Measurements from ENCODE around the gene TEX51. TPM values are rescaled to one million over a fixed set of nuclear protein-coding genes. Genes with fewer than 3 reads are reported as not detected.

TEX51 gene
- total and polyA plus RNA-seq, 4 donors: not detected

DNA sequence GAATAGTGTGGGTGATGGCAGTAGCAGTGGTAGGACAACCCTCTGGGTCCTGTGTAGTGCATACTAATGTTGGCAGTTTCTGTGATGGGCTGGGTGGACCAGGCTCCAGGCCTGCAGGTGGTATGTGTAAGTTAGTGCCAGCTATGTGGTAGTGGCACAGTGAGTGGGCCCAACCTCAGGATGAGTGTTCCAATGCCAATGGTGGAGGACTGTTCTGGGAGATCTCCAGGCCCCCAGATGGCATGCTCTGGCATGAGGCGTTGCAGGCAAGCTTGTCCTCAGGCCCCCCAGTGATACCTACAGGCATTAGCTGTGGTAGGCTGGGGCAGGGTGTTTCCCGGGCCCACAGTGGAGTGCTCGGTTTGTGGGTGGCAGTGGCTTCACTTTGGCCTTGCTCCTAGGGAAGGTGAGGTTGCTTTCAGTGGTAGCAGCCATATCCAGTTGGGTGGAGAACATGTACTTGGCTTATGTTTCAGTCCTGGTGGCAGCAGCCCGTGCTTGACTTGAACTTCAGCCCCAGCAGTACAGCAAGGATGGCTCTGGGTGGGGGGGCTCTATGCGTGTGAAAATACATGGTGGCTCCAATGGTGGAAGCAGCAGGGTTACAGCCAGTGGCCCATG, 32.4 kb downstream of the TEX51 start:
- Histone ChIP-seq H3K9me3 (ENCODE audit: control insufficient read depth, low read length) (peaks cover 6% of the 10 kb centered on the region), H3K27me3 (ENCODE audit: control insufficient read depth in 1 of 2, insufficient read depth in 2 of 2, low read length in 1 of 2) (no peaks in the 10 kb centered on the region), H3K4me3 (ENCODE audit: low read length in 2 of 2) (no peak overlapping the region), H3K27ac (ENCODE audit: low read depth in 1 of 2, low read length in 2 of 2) (no peak overlapping the region), H3K4me1 (ENCODE audit: control insufficient read depth in 1 of 2, insufficient read depth in 2 of 2, low read length in 2 of 2) (no peaks in the 10 kb centered on the region), H3K36me3 (ENCODE audit: control insufficient read depth in 1 of 2, insufficient read depth in 2 of 2, low read length in 1 of 2) (no peaks in the 10 kb centered on the region)
- WGBS, 2 donors: 88 to 97% methylated on average over 5 of the region's 5 CpGs
- intact Hi-C loops (cut with DNase I): no loop called here
- ATAC-seq (ENCODE audit: low FRiP score): no peak
- DNase-seq: no peak

DNA sequence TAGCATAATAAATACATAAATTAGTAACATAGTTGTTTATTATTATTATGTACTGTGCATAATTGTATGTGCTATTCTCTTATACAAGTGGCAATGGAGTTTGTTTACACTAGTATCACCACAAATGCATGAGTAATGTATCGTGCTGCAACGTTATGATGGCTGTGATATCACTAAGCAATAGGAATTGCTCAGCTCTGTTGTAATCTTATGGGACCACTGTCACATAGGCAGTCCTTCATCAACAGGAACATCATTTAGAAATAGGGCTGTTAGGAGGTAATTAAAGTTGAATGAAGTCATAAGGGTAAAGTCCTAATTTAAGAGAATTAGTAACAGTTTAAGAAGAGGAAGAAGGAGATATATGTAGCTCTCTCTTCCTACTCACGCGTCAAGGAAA, 33.8 kb downstream of the TEX51 start:
- WGBS, 2 donors: 77 to 82% methylated on average over 4 of the region's 4 CpGs
- ATAC-seq (ENCODE audit: low FRiP score) (no peak), DNase-seq (no peak)
- H3K4me3 ChIP-seq (ENCODE audit: low read length in 2 of 2): no peak overlapping the region
- H3K36me3 ChIP-seq (ENCODE audit: control insufficient read depth in 1 of 2, insufficient read depth in 2 of 2, low read length in 1 of 2): no peaks in the 10 kb centered on the region
- intact Hi-C loops (cut with DNase I): no loop called here
- no peak overlapping the region for H3K27ac ChIP-seq (ENCODE audit: low read depth in 1 of 2, low read length in 2 of 2)
- H3K4me1 ChIP-seq (ENCODE audit: control insufficient read depth in 1 of 2, insufficient read depth in 2 of 2, low read length in 2 of 2): no peaks in the 10 kb centered on the region
- H3K9me3 ChIP-seq (ENCODE audit: control insufficient read depth, low read length): peaks cover 6% of the 10 kb centered on the region
- H3K27me3 ChIP-seq (ENCODE audit: control insufficient read depth in 1 of 2, insufficient read depth in 2 of 2, low read length in 1 of 2): no peaks in the 10 kb centered on the region

DNA sequence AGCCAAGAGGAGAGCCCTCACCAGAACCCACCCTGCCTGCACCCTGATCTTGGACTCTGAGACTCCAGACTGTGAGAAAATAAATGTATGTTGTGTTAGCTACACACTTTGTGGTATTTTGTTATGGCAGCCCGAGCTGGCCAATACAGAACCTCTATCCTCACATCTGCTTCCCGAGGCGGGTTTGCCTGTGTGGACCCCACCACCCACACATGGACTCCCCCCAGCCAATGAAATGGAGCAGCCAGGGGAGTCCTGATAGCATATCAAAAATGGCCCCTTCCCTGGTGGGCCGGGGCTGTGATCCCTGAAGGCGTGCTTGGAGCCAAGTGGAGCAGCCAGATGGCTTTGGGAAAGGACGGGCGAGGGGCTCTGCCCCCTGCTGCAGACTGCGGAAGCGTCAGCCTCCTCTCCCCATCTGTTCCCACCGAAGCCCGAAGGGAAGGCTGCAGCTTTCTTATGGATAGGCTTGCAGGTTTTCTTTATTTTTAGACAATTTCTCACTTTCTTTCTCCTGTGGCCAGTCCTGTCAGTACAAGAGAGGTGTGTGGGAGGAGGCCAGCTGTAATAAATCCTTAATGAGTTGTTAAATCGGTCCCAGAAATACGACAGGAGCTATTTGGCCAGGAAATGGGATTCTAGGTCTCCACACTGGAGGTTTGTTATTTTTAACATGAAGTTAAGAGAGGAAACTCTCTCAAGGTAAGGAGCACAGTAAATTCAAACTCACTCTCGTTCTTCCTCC, 34.4 kb downstream of the TEX51 start:
- Histone ChIP-seq H3K27me3 (ENCODE audit: control insufficient read depth in 1 of 2, insufficient read depth in 2 of 2, low read length in 1 of 2) (no peaks in the 10 kb centered on the region), H3K36me3 (ENCODE audit: control insufficient read depth in 1 of 2, insufficient read depth in 2 of 2, low read length in 1 of 2) (no peaks in the 10 kb centered on the region), H3K9me3 (ENCODE audit: control insufficient read depth, low read length) (peaks cover 6% of the 10 kb centered on the region), H3K4me3 (ENCODE audit: low read length in 2 of 2) (no peak overlapping the region), H3K4me1 (ENCODE audit: control insufficient read depth in 1 of 2, insufficient read depth in 2 of 2, low read length in 2 of 2) (no peaks in the 10 kb centered on the region), H3K27ac (ENCODE audit: low read depth in 1 of 2, low read length in 2 of 2) (no peak overlapping the region)
- ATAC-seq (ENCODE audit: low FRiP score) (no peak), DNase-seq (no peak)
- intact Hi-C loops (cut with DNase I): no loop called here
- 27 to 30% methylated on average over 14 of the region's 14 CpGs for WGBS, 2 donors

DNA sequence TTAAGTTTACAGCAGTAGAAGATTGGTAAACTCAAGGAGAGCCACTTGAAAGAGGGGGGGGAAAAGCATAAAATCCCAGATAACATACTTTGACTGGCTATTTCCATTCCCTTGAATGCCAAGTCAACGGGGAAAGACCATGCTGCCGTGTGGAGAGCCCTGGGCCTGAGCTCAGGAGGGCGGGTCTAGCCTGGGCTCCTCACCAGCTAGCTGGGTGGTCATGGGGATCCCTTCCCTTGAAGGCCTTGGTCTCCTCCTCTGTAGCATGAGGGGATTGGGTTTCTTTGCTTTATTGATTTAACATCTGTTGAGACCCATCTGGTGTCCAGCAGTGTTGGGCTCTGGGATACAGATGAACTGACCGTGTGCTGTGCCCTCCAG, 35.0 kb downstream of the TEX51 start:
- intact Hi-C loops (cut with DNase I): no loop called here
- WGBS, 2 donors: 37 to 50% methylated on average over 4 of the region's 4 CpGs
- H3K4me3 ChIP-seq (ENCODE audit: low read length in 2 of 2): no peak overlapping the region
- H3K9me3 ChIP-seq (ENCODE audit: control insufficient read depth, low read length): peaks cover 6% of the 10 kb centered on the region
- H3K27me3 ChIP-seq (ENCODE audit: control insufficient read depth in 1 of 2, insufficient read depth in 2 of 2, low read length in 1 of 2): no peaks in the 10 kb centered on the region
- no peaks in the 10 kb centered on the region for H3K36me3 ChIP-seq (ENCODE audit: control insufficient read depth in 1 of 2, insufficient read depth in 2 of 2, low read length in 1 of 2)
- no peak overlapping the region for H3K27ac ChIP-seq (ENCODE audit: low read depth in 1 of 2, low read length in 2 of 2)
- no peak for ATAC-seq (ENCODE audit: low FRiP score)
- no peak for DNase-seq
- no peaks in the 10 kb centered on the region for H3K4me1 ChIP-seq (ENCODE audit: control insufficient read depth in 1 of 2, insufficient read depth in 2 of 2, low read length in 2 of 2)

DNA sequence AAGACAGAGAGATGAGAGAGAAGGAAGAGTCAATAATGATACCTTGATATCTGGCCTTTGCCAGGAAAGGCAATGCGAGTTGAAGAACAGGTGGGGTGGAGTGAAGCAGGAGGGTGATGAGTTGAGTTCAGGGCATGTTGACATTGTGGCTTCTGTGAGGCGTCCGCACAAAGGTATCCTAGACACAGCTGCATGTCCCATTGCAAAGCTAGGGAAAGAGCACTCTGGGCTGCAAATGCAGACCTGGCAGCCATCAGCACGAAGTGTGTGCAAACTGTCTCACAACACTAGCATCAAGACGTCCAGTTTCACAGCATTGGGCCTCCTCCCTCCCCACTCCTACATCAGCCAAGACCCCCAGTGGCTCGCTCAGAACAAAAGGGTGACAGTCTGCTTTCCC, 36.1 kb downstream of the TEX51 start:
- 81 to 85% methylated on average over 6 of the region's 6 CpGs for WGBS, 2 donors
- intact Hi-C loops (cut with DNase I): no loop called here
- no peak for ATAC-seq (ENCODE audit: low FRiP score)

DNA sequence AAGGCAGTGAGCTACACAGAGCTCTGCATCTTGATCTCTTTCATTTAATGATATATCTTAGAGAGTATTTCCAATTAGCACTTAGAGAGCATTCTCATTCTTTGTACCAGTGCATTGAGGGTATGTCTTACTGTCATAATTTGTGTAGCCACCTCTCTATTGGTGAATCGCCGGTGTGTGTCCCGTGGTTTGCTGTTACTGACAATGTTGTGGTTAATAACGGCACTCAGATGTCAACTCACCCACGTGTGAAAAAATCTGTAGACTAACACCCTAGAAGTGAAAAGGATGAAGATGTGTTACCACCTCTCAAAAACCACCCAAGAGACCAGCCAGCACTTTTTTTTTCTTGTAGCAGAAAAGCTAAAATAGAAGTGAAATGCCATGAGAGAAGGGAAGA, 37.1 kb downstream of the TEX51 start:
- H3K9me3 ChIP-seq (ENCODE audit: control insufficient read depth, low read length): peaks cover 6% of the 10 kb centered on the region
- no peak for ATAC-seq (ENCODE audit: low FRiP score)
- intact Hi-C loops (cut with DNase I): no loop called here
- 83 to 87% methylated on average over 5 of the region's 5 CpGs for WGBS, 2 donors
- H3K27ac ChIP-seq (ENCODE audit: low read depth in 1 of 2, low read length in 2 of 2): no peak overlapping the region
- no peaks in the 10 kb centered on the region for H3K36me3 ChIP-seq (ENCODE audit: control insufficient read depth in 1 of 2, insufficient read depth in 2 of 2, low read length in 1 of 2)
- no peaks in the 10 kb centered on the region for H3K27me3 ChIP-seq (ENCODE audit: control insufficient read depth in 1 of 2, insufficient read depth in 2 of 2, low read length in 1 of 2)
- DNase-seq: no peak
- no peaks in the 10 kb centered on the region for H3K4me1 ChIP-seq (ENCODE audit: control insufficient read depth in 1 of 2, insufficient read depth in 2 of 2, low read length in 2 of 2)
- no peak overlapping the region for H3K4me3 ChIP-seq (ENCODE audit: low read length in 2 of 2)

More for the DNA sequence above, 36.1 kb downstream of the TEX51 start:
- Histone ChIP-seq H3K9me3 (ENCODE audit: control insufficient read depth, low read length) (peaks cover 6% of the 10 kb centered on the region), H3K4me3 (ENCODE audit: low read length in 2 of 2) (no peak overlapping the region), H3K27me3 (ENCODE audit: control insufficient read depth in 1 of 2, insufficient read depth in 2 of 2, low read length in 1 of 2) (no peaks in the 10 kb centered on the region), H3K36me3 (ENCODE audit: control insufficient read depth in 1 of 2, insufficient read depth in 2 of 2, low read length in 1 of 2) (no peaks in the 10 kb centered on the region), H3K27ac (ENCODE audit: low read depth in 1 of 2, low read length in 2 of 2) (no peak overlapping the region), H3K4me1 (ENCODE audit: control insufficient read depth in 1 of 2, insufficient read depth in 2 of 2, low read length in 2 of 2) (no peaks in the 10 kb centered on the region)
- DNase-seq: no peak

DNA sequence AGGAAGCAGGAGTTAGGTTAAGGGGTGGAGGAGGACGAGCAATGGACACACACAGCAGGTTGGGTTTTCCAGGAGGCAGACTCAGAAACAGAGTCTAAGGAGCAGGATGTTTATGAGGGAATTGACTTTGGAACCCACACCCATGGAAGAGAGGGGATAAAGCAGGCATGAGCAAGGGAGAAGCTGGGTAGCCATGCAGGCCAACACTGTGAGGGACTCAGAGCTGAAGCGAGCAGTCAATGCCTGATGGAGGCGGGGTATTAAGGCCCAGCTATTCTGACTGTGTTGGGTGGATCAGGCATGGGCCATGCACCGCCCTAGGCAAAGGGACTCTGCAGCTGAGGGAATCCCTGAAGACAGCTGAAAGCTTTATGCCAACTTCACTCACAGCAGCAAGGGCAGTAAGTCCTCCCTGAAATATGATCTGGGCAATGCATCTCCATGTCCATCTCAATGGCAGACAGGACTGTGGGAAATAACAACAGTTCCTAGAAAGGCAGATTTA, 37.6 kb downstream of the TEX51 start:
- H3K4me3 ChIP-seq (ENCODE audit: low read length in 2 of 2): no peak overlapping the region
- no peak for DNase-seq
- no peak for ATAC-seq (ENCODE audit: low FRiP score)
- H3K36me3 ChIP-seq (ENCODE audit: control insufficient read depth in 1 of 2, insufficient read depth in 2 of 2, low read length in 1 of 2): no peaks in the 10 kb centered on the region
- 91 to 96% methylated on average over 4 of the region's 4 CpGs for WGBS, 2 donors
- no peaks in the 10 kb centered on the region for H3K4me1 ChIP-seq (ENCODE audit: control insufficient read depth in 1 of 2, insufficient read depth in 2 of 2, low read length in 2 of 2)
- peaks cover 2% of the 10 kb centered on the region for H3K9me3 ChIP-seq (ENCODE audit: control insufficient read depth, low read length)
- no peak overlapping the region for H3K27ac ChIP-seq (ENCODE audit: low read depth in 1 of 2, low read length in 2 of 2)
- H3K27me3 ChIP-seq (ENCODE audit: control insufficient read depth in 1 of 2, insufficient read depth in 2 of 2, low read length in 1 of 2): no peaks in the 10 kb centered on the region
- intact Hi-C loops (cut with DNase I): no loop called here

DNA sequence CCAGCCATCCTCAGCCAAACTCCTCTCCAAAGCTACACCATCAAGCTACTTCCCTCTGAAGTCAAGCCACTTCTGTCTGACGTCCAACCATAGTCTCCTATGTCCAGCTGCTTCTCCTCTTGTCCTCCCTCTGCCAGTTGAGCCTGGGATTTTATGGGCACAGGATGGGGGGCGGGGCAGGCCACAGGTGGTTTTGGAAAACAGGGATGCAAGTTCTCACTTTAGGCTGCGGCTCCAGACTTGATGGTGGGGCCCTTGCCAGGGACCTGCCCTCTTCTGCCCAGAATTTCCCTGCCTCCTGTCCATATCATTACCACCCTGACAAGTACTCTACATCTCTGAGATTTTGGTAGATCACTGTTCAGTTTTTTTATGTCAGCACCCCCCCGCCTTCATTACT, 41.6 kb downstream of the TEX51 start:
- 91 to 94% methylated on average over 4 of the region's 4 CpGs for WGBS, 2 donors
- Histone ChIP-seq H3K4me3 (ENCODE audit: low read length in 2 of 2) (no peak overlapping the region), H3K27ac (ENCODE audit: low read depth in 1 of 2, low read length in 2 of 2) (no peak overlapping the region), H3K36me3 (ENCODE audit: control insufficient read depth in 1 of 2, insufficient read depth in 2 of 2, low read length in 1 of 2) (no peaks in the 10 kb centered on the region), H3K4me1 (ENCODE audit: control insufficient read depth in 1 of 2, insufficient read depth in 2 of 2, low read length in 2 of 2) (no peaks in the 10 kb centered on the region), H3K9me3 (ENCODE audit: control insufficient read depth, low read length) (peaks cover 2% of the 10 kb centered on the region), H3K27me3 (ENCODE audit: control insufficient read depth in 1 of 2, insufficient read depth in 2 of 2, low read length in 1 of 2) (no peaks in the 10 kb centered on the region)
- intact Hi-C loops (cut with DNase I): no loop called here
- no peak for DNase-seq
- no peak for ATAC-seq (ENCODE audit: low FRiP score)
